ENCODE results near the gene MORN1. TPM values are rescaled to one million over a fixed set of nuclear protein-coding genes. Genes with fewer than 3 reads are reported as not detected.

MORN1 gene
- total and polyA plus RNA-seq, 9 of the 15 experiments (the other 6 are each of a cell fraction or from before 2014, with no cell fraction given), result 0.24 to 9.3 (median 4.2) TPM

- no peak overlapping the region for H3K9ac ChIP-seq (ENCODE audit: insufficient read depth in 1 of 2, low read depth in 2 of 2, low read length in 2 of 2)
- ATAC-seq (peak; percentile 20; the same call in 1 of the 3 replicates), DNase-seq (ENCODE audit: extremely low read depth in 1 of 4, low spot score in 3 of 4) (no peak), FAIRE-seq (no peak)
- no peak overlapping the region for H2AFZ ChIP-seq (ENCODE audit: low read depth, low read length)
- no peaks in the 10 kb centered on the region for H3K79me2 ChIP-seq (ENCODE audit: control insufficient read depth, insufficient read depth, low read length)
- in situ Hi-C loops (cut with MboI) (no loop called here), intact Hi-C loops (cut with micrococcal nuclease) (no loop called here)
- H3K4me2 ChIP-seq (ENCODE audit: insufficient read depth, low read length), result no peak overlapping the region
- ChIA-PET POLR2A (no interaction called here), CTCF (ENCODE audit: low intra/inter-chr PET ratio) (no interaction called here)
- H3K4me3 ChIP-seq, result no peak overlapping the region
- H3K9me1 ChIP-seq (ENCODE audit: control insufficient read depth, insufficient read depth, low read length), result no peaks in the 10 kb centered on the region
- no peaks in the 10 kb centered on the region for H3K36me3 ChIP-seq (ENCODE audit: control insufficient read depth, insufficient read depth, low read length)
- no peak overlapping the region for H3K27ac ChIP-seq (ENCODE audit: extremely low read depth, low read depth, low read length)
- 5% methylated on average over 15 of the region's 15 CpGs for WGBS (ENCODE audit: insufficient coverage, low coverage, missing lambda C conversion rate)
- H3K4me1 ChIP-seq (replicated peaks in 1 of 2; ENCODE audit: control insufficient read depth in 2 of 2, insufficient read depth in 2 of 2, low read length in 2 of 2), result peaks cover 0 to 32% of the 10 kb centered on the region in 2 experiments; a peak in 1 of 5 replicates
- peaks cover 90 to 99% of the 10 kb centered on the region in 2 experiments for H3K27me3 ChIP-seq (ENCODE audit: control insufficient read depth in 2 of 2, insufficient read depth in 2 of 2, low read length in 2 of 2)
- H3K9me3 ChIP-seq (replicated peaks; ENCODE audit: control insufficient read depth, insufficient read depth, low read depth, low read length), result no peaks in the 10 kb centered on the region
- BruUV-seq (replicated peaks), result no TSS peak
- peak in 1 of 2 experiments; percentile 47; a peak in 2 of 4 replicates for TF ChIP-seq NRF1 (conservative IDR thresholded peaks at IDR 0.05 in 1 of 2, IDR thresholded peaks at IDR 0.05 in 1 of 2)
- TF ChIP-seq ZNF184 (CRISPR knock-in tag; IDR thresholded peaks at IDR 0.05), result no peak
- TF ChIP-seq, protein P1, sequence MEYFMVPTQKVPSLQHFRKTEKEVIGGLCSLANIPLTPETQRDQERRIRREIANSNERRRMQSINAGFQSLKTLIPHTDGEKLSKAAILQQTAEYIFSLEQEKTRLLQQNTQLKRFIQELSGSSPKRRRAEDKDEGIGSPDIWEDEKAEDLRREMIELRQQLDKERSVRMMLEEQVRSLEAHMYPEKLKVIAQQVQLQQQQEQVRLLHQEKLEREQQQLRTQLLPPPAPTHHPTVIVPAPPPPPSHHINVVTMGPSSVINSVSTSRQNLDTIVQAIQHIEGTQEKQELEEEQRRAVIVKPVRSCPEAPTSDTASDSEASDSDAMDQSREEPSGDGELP (CRISPR knock-in tag; IDR thresholded peaks at IDR 0.05; ENCODE audit: borderline replicate concordance), result no peak
- peaks cover 5% of the 10 kb centered on the region for H4K20me1 ChIP-seq (replicated peaks; ENCODE audit: control insufficient read depth, insufficient read depth, low read length)
Observed at GRCh38 chr1:2356401-2356800, 35.0 kb downstream of the MORN1 start.

Data from K562 (cell line).